SHP77 (cell line): Measurements from ENCODE around the gene PODNL1.

Experiments
- DNase-seq, 2 experiments: peaks; one replicate each; lab custom pipeline; 2025; lab: John Stamatoyannopoulos, UW

Gene PODNL1

GRCh38 chr19:13957051-13957450 is 18.8 kb upstream of the PODNL1 start:
- DNase-seq = no peak

- DNase-seq = no peak
These were observed 18.1 kb upstream of the PODNL1 start for GRCh38 chr19:13956365-13956744.

- no peak for DNase-seq
These were observed 17.6 kb upstream of the PODNL1 start for GRCh38 chr19:13955662-13956364.

GRCh38 chr19:13954185-13954584 is 16.0 kb upstream of the PODNL1 start:
- no peak for DNase-seq

GRCh38 chr19:13952931-13953531 is 14.8 kb upstream of the PODNL1 start:
- DNase-seq = no peak

- DNase-seq = peak; percentile 99
These were observed 14.1 kb upstream of the PODNL1 start, which contains the start of gene DCAF15 for GRCh38 chr19:13952154-13952930. DCAF15 (plus strand) TSS chr19:13952509; CDS start chr19:13952513, 4 bp downstream.

- no peak for DNase-seq
These were observed 13.6 kb upstream of the PODNL1 start for GRCh38 chr19:13951799-13952153.

- no peak for DNase-seq
These were observed 12.8 kb upstream of the PODNL1 start for GRCh38 chr19:13951043-13951442.

- no peak for DNase-seq
These were observed 8.2 kb upstream of the PODNL1 start for GRCh38 chr19:13946414-13946813.

GRCh38 chr19:13942023-13942684 is 3.9 kb upstream of the PODNL1 start:
- no peak for DNase-seq

GRCh38 chr19:13937479-13938300 is 527 bp downstream of the PODNL1 start:
- DNase-seq = no peak

GRCh38 chr19:13935765-13936510 is 2.3 kb downstream of the PODNL1 start:
- no peak for DNase-seq

GRCh38 chr19:13934785-13935109 is 3.5 kb downstream of the PODNL1 start:
- DNase-seq = no peak

GRCh38 chr19:13932911-13933393 is 5.3 kb downstream of the PODNL1 start:
- peak; percentile 28 to 61 for DNase-seq

GRCh38 chr19:13932149-13932637 is 6.0 kb downstream of the PODNL1 start:
- DNase-seq = no peak

GRCh38 chr19:13931391-13932148 is 6.6 kb downstream of the PODNL1 start:
- DNase-seq = no peak

- DNase-seq = no peak
These were observed 7.8 kb downstream of the PODNL1 start for GRCh38 chr19:13930402-13930801.

- DNase-seq = no peak
These were observed 8.3 kb downstream of the PODNL1 start for GRCh38 chr19:13929956-13930355.

GRCh38 chr19:13929340-13929739 is 8.9 kb downstream of the PODNL1 start:
- DNase-seq = no peak

GRCh38 chr19:13926715-13927114 is 11.5 kb downstream of the PODNL1 start:
- no peak for DNase-seq
